Stimulated activated naive B cell treated with anti-CD40 and anti-IgM and Interleukin-4, amounts not matched to agents 10 μg/mL and 1 μg/mL and 100 μg/mL, for 72 hours (primary cell): ENCODE measurements around the gene FYTTD1.

Source experiments
- ATAC-seq, 2 donors: fragments of 150-1000 bp; cut with Tn5 transposase; replicated peaks; 2 replicates each; pipeline ENCODE4 v1.10.0; 2021; ENCODE audit warnings: moderate library complexity in 1 of 2
- DNase-seq: peaks from one replicate; pipeline ENCODE4 v3.0.0; 2021
- H3K27ac Mint-ChIP-seq: one replicate; pipeline ENCODE4 v1.8.0; 2022; ENCODE audit warnings: mild to moderate bottlenecking, mixed read lengths
- H3K27me3 Mint-ChIP-seq, 2 donors: one replicate each; pipeline ENCODE4 v1.8.0; 2022; ENCODE audit warnings: mixed read lengths in 2 of 2
- H3K36me3 Mint-ChIP-seq, 2 donors: one replicate each; pipeline ENCODE4 v1.8.0; 2022; ENCODE audit warnings: mixed read lengths in 2 of 2, mild to moderate bottlenecking in 1 of 2
- H3K4me1 Mint-ChIP-seq, 2 donors: one replicate each; pipeline ENCODE4 v1.8.0; 2022; ENCODE audit warnings: mixed read lengths in 2 of 2, mild to moderate bottlenecking in 1 of 2
- H3K4me3 Mint-ChIP-seq, 2 donors: one replicate each; pipeline ENCODE4 v1.8.0; 2022; ENCODE audit warnings: mild to moderate bottlenecking in 2 of 2, mixed read lengths in 2 of 2, moderate library complexity in 1 of 2
- H3K9me3 Mint-ChIP-seq, 2 donors: one replicate each; pipeline ENCODE4 v1.8.0; 2022; ENCODE audit warnings: mixed read lengths in 2 of 2, mild to moderate bottlenecking in 1 of 2

Gene FYTTD1

DNA sequence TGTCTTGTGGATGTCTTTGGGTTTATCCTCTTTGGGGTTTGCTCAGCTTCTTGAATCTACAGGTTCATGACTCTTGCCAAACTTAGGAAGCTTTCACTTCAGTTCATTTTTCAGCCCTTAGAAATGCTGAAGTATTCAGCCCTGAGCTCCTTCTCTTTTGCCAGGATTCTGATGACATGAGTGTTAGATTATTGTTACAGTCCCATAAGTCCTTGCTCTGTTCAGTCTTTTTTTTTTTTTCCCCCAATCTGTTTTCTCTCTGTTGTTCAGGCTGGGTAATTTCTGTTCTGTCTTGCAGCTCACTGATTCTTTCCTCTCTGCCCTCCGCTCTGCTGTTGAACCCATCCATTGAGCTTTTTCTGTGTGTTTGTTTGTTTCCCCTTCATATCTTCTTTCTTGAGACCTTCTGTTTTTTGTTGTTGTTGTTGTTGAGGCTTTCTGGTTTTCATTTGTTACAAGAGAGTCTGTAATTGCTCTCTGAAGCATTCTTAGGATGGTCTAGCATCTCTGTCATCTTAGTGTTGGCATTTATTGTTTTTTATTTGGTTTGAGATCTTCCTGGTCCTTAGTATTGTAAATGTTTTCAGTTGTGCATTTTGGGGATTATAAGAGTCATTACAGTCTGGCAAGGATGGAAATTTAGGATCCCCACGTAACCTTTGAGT lies 59.8 kb downstream of the FYTTD1 start:
- peaks cover 0 to 4% of the 10 kb centered on the region in 2 donors for H3K9me3 Mint-ChIP-seq
- peaks cover 25 to 43% of the 10 kb centered on the region in 2 donors for H3K4me1 Mint-ChIP-seq
- H3K27ac Mint-ChIP-seq: peak overlapping the region; percentile 60
- DNase-seq (no peak), ATAC-seq (no peak)
- peaks cover 18 to 33% of the 10 kb centered on the region in 2 donors for H3K36me3 Mint-ChIP-seq
- no peaks in the 10 kb centered on the region for H3K27me3 Mint-ChIP-seq
- H3K4me3 Mint-ChIP-seq: peak overlapping the region; percentile 1 to 22

DNA sequence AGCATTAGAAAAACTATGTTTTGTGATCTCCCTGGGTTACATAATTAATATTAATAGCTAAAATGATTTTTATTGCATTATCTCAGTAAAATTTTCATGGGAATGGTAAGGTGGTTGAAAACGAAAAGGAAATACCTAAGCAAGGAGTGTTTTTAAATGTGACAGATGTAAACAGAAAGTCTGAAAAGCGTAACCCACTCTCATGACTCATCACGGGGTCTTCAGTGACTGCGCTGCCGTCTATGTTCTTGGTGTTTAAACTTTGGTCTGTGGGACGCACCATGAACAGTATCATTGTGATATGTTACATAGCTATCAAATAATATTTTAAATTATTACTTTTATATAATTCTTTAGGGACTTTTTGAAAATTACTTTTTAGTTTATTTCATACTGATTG lies 61.2 kb downstream of the FYTTD1 start:
- DNase-seq (no peak), ATAC-seq (no peak)
- Mint-ChIP-seq H3K27me3 (no peaks in the 10 kb centered on the region), H3K36me3 (peaks cover 18 to 32% of the 10 kb centered on the region in 2 donors), H3K9me3 (peaks cover 0 to 4% of the 10 kb centered on the region in 2 donors), H3K27ac (no peak overlapping the region), H3K4me1 (peaks cover 27 to 42% of the 10 kb centered on the region in 2 donors), H3K4me3 (no peak overlapping the region)

DNA sequence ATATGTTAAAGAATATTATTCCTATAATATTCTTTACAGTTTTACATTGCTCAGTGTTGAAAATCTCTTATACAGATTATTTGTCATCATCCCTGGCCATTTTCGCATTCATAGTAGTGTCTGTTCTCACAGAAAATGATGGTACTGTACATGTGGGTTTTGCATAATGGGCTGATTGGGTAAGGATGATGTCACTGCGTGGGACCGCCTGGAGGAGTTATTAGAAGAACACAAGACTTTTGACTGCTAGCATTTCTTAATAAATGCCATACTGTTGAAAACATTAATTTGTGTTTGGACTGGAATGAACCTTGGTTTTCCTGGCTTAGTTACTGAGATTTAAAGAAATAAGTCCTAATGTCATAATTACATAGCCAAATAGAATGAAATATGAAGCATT lies 61.7 kb downstream of the FYTTD1 start:
- ATAC-seq (no peak), DNase-seq (no peak)
- Mint-ChIP-seq H3K27ac (no peak overlapping the region), H3K4me1 (peaks cover 27 to 42% of the 10 kb centered on the region in 2 donors), H3K36me3 (peaks cover 15 to 27% of the 10 kb centered on the region in 2 donors), H3K27me3 (no peaks in the 10 kb centered on the region), H3K9me3 (peaks cover 0 to 4% of the 10 kb centered on the region in 2 donors), H3K4me3 (no peak overlapping the region)

DNA sequence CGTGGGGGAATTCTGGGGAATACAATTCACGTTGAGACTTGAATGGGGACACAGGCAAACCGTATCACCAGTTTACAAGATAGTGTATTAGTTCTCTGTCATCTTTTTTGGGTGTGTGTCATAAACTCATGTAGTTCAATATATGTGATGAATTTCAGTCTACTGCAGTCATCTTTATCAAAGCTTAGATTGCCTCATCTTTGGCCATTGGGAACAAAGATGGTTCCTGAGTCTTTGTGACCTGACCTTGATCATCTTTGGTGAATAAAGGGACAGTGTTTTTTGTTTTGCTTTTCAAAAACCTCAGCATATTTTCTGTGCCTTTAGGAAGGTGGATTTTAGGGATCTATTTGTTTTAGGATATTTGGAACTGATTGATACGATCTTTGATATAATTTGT lies 64.7 kb downstream of the FYTTD1 start:
- peaks cover 11 to 24% of the 10 kb centered on the region in 2 donors for H3K36me3 Mint-ChIP-seq
- no peaks in the 10 kb centered on the region for H3K27me3 Mint-ChIP-seq
- no peak for DNase-seq
- H3K4me3 Mint-ChIP-seq: no peak overlapping the region
- H3K9me3 Mint-ChIP-seq: peaks cover 0 to 2% of the 10 kb centered on the region in 2 donors
- H3K27ac Mint-ChIP-seq: no peak overlapping the region
- peaks cover 12 to 25% of the 10 kb centered on the region in 2 donors for H3K4me1 Mint-ChIP-seq
- ATAC-seq: no peak

DNA sequence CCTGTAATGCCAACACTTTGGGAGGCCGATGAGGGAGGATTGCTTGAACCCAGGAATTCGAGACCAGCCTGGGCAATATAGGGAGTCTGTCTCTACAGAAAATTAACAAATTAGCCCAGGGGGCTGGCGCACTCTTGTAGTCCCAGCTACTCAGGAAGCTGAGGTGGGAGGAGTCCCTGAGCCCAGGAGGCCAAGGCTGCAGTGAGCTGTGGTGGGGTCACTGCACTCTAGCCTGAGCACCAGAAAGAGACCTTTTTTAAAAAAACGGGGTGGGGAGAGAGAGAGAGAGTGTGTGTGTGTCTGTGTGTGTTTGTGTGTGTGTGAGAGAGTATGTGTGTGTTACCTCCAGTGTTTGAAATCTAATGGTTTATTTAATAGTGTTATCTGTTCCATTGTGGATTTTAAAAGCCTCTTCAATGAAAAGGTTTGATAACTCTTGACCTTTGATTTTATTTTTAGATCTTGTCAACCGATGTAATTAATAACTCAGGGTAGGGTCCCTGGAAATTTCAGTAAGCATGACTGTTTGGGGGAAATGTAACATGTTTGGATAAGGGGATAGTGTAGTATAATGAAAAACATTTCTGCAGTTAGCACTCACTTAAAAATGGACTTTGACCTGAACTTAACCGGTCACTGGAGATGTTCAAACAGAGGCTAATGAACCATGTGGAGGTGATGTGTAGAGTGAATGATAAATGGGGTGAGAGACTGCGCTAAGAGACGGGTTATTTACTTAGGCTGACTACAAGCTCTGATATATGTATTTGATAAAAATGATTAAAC lies 71.1 kb downstream of the FYTTD1 start:
- Mint-ChIP-seq H3K4me3 (no peak overlapping the region), H3K36me3 (peaks cover 27 to 39% of the 10 kb centered on the region in 2 donors), H3K4me1 (peaks cover 6 to 23% of the 10 kb centered on the region in 2 donors), H3K27me3 (no peaks in the 10 kb centered on the region), H3K27ac (peak overlapping the region; percentile 39), H3K9me3 (no peaks in the 10 kb centered on the region)
- DNase-seq (no peak), ATAC-seq (no peak)

DNA sequence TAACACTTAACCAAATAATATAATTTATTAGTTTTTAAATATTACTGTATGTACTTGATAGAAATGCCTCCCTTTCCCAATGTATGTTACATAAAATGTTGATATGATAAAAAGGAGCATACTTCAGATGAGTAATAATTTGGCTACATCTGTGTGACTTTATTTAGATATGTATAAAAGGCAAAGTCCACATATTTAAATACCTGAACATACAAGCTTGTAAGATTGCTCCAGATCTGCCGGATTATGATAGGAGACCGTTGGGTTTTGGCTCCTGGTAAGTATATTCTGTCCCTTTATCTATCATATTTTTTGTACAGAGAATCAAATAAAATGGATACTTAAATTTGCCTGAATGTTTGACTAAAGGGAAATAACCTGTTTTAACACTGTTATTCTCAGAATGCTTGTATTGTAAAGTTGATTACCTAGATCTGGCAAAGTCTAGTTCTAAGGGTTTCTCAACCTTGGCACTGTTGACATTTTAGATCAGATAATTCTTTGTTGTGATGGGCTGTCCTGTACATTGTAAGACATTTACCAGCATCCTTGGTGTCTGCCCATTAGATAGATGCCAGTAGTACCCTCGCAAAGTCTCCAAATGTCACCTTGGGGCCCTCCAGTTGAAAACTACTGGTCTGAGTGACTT lies 79.8 kb downstream of the FYTTD1 start:
- DNase-seq (no peak), ATAC-seq (no peak)
- Mint-ChIP-seq H3K9me3 (no peaks in the 10 kb centered on the region), H3K4me3 (no peak overlapping the region), H3K4me1 (peaks cover 4 to 17% of the 10 kb centered on the region in 2 donors), H3K36me3 (peaks cover 28 to 47% of the 10 kb centered on the region in 2 donors), H3K27me3 (no peaks in the 10 kb centered on the region), H3K27ac (no peak overlapping the region)

DNA sequence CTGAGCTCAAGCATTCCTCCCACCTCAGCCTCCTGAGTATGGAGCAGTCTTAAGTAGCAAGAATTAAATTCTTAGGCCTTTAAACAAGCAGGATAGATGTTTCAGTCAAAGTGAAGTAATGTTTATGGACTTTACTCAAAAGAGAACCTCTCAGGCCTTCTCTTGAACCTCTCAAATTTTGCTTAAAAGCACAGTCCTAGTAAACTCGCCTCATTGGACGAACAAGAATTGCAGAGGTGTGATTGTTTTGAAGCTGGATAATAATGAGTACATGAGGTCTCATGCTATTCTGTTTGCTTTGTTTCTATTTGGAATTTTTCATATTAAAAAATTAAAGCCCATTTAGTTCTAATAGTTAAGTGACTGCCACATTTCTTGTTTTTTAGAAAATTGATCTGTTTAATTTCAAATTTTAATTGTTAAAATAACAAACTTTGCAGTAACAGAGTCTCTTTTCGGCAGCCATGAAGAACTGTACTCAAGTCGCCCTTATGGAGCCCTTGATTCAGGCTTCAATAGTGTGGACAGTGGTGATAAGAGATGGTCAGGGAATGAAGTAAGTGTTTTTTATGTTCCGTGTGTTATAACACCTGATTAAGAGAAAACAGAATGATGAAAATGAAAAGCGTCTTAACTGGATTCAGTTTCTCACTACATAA lies 80.8 kb downstream of the FYTTD1 start:
- peaks cover 27 to 45% of the 10 kb centered on the region in 2 donors for H3K36me3 Mint-ChIP-seq
- H3K27ac Mint-ChIP-seq: peak overlapping the region; percentile 76

DNA sequence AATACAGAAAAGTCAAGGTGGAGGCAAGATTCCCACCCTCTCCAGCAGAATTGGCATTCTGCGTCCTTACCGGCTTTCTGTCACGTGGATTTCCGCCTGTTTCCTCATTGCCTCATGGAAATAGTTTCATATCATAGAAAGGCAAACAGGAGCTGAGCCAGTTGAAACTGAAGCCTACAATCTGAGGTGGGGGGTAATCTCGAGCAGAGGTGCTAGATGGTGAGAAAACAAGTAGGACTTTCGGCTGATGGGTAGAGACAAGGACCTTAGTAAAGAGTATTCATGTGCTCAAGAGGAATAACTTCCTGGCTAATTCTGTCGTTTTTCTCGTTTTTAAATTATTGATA lies 81.3 kb downstream of the FYTTD1 start:
- no peak for ATAC-seq

More for the DNA sequence above, 80.8 kb downstream of the FYTTD1 start:
- peaks cover 5 to 20% of the 10 kb centered on the region in 2 donors for H3K4me1 Mint-ChIP-seq
- ATAC-seq (no peak), DNase-seq (no peak)
- no peaks in the 10 kb centered on the region for H3K27me3 Mint-ChIP-seq
- no peaks in the 10 kb centered on the region for H3K9me3 Mint-ChIP-seq
- H3K4me3 Mint-ChIP-seq: no peak overlapping the region

DNA sequence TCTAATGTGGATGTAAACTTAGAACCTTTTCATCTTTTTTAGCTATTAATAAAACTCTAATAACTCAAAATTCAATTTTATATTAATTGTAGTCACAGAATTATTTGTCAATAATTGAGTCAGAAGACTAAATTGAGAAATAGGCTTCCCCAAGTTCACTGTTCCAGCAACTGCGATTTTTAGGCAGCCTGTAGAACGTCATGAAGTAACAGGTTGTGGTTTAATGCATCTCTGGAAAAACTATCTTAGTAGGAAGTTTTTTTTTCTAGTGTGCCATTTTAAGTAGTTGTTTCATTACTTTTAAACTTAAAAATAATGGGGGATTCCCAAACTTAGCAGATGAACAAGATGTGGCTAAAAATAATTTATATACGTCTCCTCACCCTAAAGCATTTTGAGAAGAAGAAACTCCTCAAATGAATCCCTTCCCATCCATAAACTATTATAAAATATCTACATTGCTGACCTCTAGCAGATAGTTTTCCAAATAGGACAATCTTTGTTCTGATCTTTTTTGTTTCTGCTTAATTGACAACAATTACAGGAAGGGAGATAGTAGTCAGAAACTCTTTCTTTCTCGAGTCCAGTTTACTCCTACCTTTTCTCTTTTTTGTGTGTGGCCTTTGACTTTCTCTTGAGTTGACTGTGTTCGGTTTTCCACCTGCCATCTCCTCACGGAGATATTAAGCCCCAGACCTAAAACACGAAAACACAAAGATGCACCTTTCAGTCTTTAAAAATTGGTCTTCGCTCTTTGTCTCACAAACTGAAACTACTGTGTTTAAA lies 84.4 kb downstream of the FYTTD1 start:
- peak; percentile 32 for DNase-seq
- peak overlapping the region; percentile 11 to 47 for H3K4me3 Mint-ChIP-seq
- H3K4me1 Mint-ChIP-seq: peaks cover 5 to 19% of the 10 kb centered on the region in 2 donors
- peak overlapping the region; percentile 97 for H3K27ac Mint-ChIP-seq
- peaks cover 26 to 45% of the 10 kb centered on the region in 2 donors for H3K36me3 Mint-ChIP-seq
- H3K9me3 Mint-ChIP-seq: no peaks in the 10 kb centered on the region
- H3K27me3 Mint-ChIP-seq: no peaks in the 10 kb centered on the region
- ATAC-seq: peak; percentile 81 to 88

More for the DNA sequence above, 81.3 kb downstream of the FYTTD1 start:
- Mint-ChIP-seq H3K9me3 (no peaks in the 10 kb centered on the region), H3K4me1 (peaks cover 5 to 22% of the 10 kb centered on the region in 2 donors), H3K36me3 (peaks cover 28 to 48% of the 10 kb centered on the region in 2 donors), H3K27ac (peak overlapping the region; percentile 76), H3K27me3 (no peaks in the 10 kb centered on the region), H3K4me3 (no peak overlapping the region)
- DNase-seq: no peak

DNA sequence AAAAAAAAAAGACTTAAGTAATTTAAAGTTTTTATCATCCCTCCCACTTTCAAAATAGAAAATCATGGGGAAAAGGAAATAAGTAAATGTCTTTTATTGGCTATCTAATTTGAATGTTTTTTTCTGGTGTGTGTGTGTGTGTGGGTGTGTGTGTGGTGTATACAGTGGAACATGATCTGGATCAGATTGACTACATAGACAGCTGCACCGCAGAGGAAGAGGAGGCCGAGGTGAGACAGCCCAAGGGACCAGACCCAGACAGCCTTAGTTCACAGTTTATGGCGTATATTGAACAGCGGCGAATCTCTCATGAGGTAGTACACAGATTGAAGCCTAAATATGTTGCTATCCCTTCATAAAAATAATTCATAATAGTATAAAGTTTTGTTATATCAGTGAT lies 85.8 kb downstream of the FYTTD1 start:
- ATAC-seq (peak; percentile 61 to 73), DNase-seq (peak; percentile 23)
- H3K27ac Mint-ChIP-seq: peak overlapping the region; percentile 85
- H3K27me3 Mint-ChIP-seq: no peaks in the 10 kb centered on the region
- H3K9me3 Mint-ChIP-seq: no peaks in the 10 kb centered on the region
- H3K4me3 Mint-ChIP-seq: peak overlapping the region; percentile 67 to 76
- peaks cover 26 to 43% of the 10 kb centered on the region in 2 donors for H3K36me3 Mint-ChIP-seq
- H3K4me1 Mint-ChIP-seq: peaks cover 5 to 19% of the 10 kb centered on the region in 2 donors

DNA sequence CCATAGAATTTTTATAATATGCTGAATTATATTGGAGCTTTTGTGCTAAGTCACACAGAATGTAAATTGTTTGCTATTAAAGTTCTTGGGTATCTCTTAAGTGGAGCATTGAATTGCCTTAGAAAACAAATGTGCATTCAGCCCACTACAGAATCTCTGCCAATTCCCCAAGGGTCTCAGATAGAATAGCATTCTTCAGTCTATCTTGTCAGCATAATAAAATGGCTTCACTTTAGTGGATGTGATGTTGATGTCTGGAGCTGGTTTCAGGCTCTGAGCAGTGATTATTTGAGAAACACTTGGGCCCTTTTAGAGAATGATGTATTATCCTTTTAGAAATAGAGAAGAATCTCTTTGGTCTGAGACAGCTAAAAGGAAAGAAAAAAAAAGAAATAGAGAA lies 86.6 kb downstream of the FYTTD1 start:
- H3K36me3 Mint-ChIP-seq: peaks cover 29 to 45% of the 10 kb centered on the region in 2 donors
- peak overlapping the region; percentile 41 to 76 for H3K4me3 Mint-ChIP-seq

More for the DNA sequence above, 86.6 kb downstream of the FYTTD1 start:
- Mint-ChIP-seq H3K4me1 (peaks cover 5 to 19% of the 10 kb centered on the region in 2 donors), H3K27me3 (no peaks in the 10 kb centered on the region), H3K27ac (peak overlapping the region; percentile 73), H3K9me3 (no peaks in the 10 kb centered on the region)
- DNase-seq: no peak
- no peak for ATAC-seq
